Brain microvascular endothelial cell (primary cell): Measurements from ENCODE around the gene SERBP1.

Source experiments
- DNase-seq: peaks from one replicate; pipeline ENCODE4 v3.0.0-alpha.2; 2020
- H3K27ac ChIP-seq: fragments of 250-450 bp; sonication (Bioruptor Pico); 2 replicates; pipeline ENCODE4 v1.5.1; 2020; ENCODE audit warnings: mild to moderate bottlenecking, moderate library complexity
- H3K27me3 ChIP-seq: fragments of 250-450 bp; sonication (Bioruptor Pico); replicated peaks from 2 replicates; pipeline ENCODE4 v1.5.1; 2020; ENCODE audit warnings: mild to moderate bottlenecking
- H3K36me3 ChIP-seq: fragments of 250-450 bp; sonication (Bioruptor Pico); replicated peaks from 2 replicates; pipeline ENCODE4 v1.5.1; 2020; ENCODE audit warnings: mild to moderate bottlenecking
- H3K4me3 ChIP-seq: 2 replicates; pipeline ENCODE4 v1.5.1; 2011; ENCODE audit warnings: low read depth, mild to moderate bottlenecking, control low read depth, low read length, moderate library complexity
- in situ Hi-C: cut with HindIII; loops from 2 replicates; pipeline ENCODE4 v1.10.0; 2017; ENCODE audit warnings: low sequenced_read_pairs, low pct_ligation_motif_present
- TF ChIP-seq, protein P1 (sequence below): IDR thresholded peaks from 2 replicates; pipeline ENCODE4 v1.5.1; 2011; ENCODE audit warnings: low read depth, mild to moderate bottlenecking, moderate library complexity, low read length, control low read depth, inconsistent platforms; ENCODE audit errors: missing control alignments

Gene SERBP1

DNA sequence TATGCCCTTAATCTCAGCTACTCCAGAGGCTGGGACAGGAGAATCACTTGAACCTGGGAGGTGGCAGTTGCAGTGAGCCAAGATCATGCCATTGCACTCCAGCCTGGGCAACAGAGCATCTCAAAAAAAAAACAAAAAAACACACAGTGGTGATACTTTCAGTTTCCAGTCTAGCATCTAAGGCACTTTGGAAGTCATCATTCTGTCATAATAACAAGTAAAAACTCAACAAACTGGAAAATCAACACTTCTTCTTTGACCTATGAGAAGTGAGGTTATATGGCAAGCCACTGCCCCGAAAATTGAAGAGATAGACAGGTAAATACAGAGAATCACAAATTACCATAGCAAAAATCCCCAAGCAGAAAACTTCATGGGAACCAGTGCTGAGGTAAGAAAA, 70.6 kb downstream of the SERBP1 start:
- H3K4me3 ChIP-seq = no peak overlapping the region
- H3K27me3 ChIP-seq = no peaks in the 10 kb centered on the region
- no peak overlapping the region for H3K27ac ChIP-seq
- no peak for DNase-seq
- TF ChIP-seq, protein P1, sequence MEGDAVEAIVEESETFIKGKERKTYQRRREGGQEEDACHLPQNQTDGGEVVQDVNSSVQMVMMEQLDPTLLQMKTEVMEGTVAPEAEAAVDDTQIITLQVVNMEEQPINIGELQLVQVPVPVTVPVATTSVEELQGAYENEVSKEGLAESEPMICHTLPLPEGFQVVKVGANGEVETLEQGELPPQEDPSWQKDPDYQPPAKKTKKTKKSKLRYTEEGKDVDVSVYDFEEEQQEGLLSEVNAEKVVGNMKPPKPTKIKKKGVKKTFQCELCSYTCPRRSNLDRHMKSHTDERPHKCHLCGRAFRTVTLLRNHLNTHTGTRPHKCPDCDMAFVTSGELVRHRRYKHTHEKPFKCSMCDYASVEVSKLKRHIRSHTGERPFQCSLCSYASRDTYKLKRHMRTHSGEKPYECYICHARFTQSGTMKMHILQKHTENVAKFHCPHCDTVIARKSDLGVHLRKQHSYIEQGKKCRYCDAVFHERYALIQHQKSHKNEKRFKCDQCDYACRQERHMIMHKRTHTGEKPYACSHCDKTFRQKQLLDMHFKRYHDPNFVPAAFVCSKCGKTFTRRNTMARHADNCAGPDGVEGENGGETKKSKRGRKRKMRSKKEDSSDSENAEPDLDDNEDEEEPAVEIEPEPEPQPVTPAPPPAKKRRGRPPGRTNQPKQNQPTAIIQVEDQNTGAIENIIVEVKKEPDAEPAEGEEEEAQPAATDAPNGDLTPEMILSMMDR = no peak
- in situ Hi-C loops = no loop called here
- H3K36me3 ChIP-seq = no peaks in the 10 kb centered on the region
